Measurements from ENCODE around the gene FAAH.

DNA sequence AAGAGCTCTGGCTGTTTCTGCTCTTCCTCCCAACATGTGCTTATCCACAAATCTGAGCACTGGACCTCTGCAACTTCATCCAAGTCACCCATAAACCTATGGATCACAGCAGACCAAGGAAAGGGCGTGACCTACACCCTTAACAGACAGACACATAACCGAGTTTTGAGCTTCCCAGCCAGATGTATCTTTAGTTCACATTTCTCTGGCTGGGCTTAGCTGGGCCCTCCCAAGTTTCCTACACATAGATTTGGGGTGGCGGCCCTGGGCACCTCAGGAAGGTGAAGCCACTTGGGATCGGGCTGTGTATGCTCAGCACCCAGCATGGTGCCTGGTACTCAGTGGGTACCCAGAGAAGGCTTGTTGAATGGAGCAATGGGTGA lies 26.4 kb downstream of the FAAH start:
- TF ChIP-seq CTCF (IDR thresholded peaks at IDR 0.05; ENCODE audit: low read depth, low read length) = no peak
- no peak for TF ChIP-seq POLR2A (IDR thresholded peaks at IDR 0.05; ENCODE audit: extremely low read depth, insufficient read length)
